ENCODE results near the gene GDF10. TPM values are rescaled to one million over a fixed set of nuclear protein-coding genes. Genes with fewer than 3 reads are reported as not detected.

The GDF10 gene
- total and polyA plus RNA-seq, 12 donors = 0.10 to 1.6 (median 0.42) TPM

DNA sequence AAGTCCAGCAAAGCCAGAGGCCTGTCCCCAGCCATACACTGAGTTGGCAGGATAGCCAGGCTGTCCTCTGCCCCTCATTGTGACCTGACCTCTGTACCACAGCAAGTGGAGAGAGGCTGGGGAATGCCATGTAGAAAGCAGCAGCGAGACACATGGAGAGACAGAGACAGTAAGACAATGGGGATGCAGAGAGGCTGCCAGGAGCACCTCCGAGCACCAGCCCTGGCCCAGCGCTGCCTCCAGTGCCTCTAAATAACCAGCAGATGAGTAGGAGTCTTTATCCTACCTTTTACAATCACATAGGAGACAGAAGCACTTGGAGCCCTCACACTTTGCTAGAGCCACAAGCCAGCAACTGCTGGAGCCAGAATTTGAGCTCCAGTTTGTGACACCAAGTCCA lies 30.4 kb downstream of the GDF10 start:
- intact Hi-C loops (cut with DNase I) = no loop called here
- Histone ChIP-seq H3K4me1 (peaks cover 0 to 10% (median 0%) of the 10 kb centered on the region in 9 donors), H3K9me3 (no peaks in the 10 kb centered on the region), H3K27ac (no peak overlapping the region), H3K36me3 (no peaks in the 10 kb centered on the region), H3K27me3 (peaks cover 0 to 4% (median 0%) of the 10 kb centered on the region in 7 donors), H3K4me3 (no peak overlapping the region)
- 92% methylated on average over 3 of the region's 3 CpGs for WGBS, 2 donors
- DNase-seq (no peak), ATAC-seq (no peak)
- no peak for TF ChIP-seq CTCF (IDR thresholded peaks at IDR 0.05)

DNA sequence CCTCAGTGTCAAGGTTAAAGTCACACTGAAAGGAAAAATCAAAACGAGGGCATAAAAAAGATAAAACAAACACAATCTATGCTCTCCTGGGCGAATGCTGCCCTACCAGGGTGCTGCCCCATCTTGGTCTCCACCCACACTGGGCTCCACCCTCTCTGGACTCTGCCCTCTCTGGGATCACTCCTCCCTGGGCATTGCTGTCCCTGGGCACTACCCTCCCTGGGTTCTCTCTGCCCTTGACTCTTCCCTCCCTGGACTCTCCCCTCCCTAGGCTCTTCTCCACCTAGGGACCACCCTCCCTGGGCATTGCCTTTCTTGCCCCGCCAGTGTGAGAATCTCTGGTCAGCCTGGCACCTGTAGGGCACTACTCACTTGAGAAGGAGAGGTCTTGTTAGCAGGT lies 30.8 kb downstream of the GDF10 start:
- Histone ChIP-seq H3K36me3 (no peaks in the 10 kb centered on the region), H3K4me1 (peaks cover 0 to 10% (median 0%) of the 10 kb centered on the region in 9 donors), H3K27me3 (peaks cover 0 to 4% (median 0%) of the 10 kb centered on the region in 7 donors), H3K9me3 (no peaks in the 10 kb centered on the region), H3K4me3 (no peak overlapping the region), H3K27ac (no peak overlapping the region)
- intact Hi-C loops (cut with DNase I) = no loop called here
- WGBS, 2 donors = 77 to 82% methylated on average over 3 of the region's 3 CpGs
- ATAC-seq (no peak), DNase-seq (no peak)
- TF ChIP-seq CTCF (IDR thresholded peaks at IDR 0.05) = no peak

GRCh38 chr10:47331491-47331890 lies 31.5 kb downstream of the GDF10 start:
- no peak overlapping the region for H3K4me3 ChIP-seq
- 96 to 97% methylated on average over 9 of the region's 9 CpGs for WGBS, 2 donors
- ATAC-seq = no peak

DNA sequence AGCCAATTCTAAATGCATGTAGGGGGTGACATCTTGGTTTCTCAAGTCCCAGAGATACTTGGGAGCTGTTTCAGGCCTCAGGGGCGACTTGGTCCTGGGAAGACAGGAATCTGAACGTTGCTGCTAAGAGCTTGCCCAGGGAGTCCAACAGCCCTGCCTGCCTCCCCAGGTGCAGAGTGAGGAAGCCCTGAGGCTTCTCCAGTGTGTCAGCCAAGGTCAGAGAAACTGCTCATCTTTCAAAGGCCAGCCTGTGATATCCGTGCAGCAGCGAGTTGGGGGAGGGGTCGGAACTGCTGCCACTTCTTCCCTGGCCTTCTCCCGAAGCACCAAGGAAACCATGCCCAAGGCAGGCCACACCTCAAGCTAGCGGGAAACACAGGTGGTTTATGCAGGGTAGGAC lies 32.0 kb downstream of the GDF10 start:
- no peak for TF ChIP-seq CTCF (IDR thresholded peaks at IDR 0.05)
- H3K36me3 ChIP-seq = no peaks in the 10 kb centered on the region
- H3K4me3 ChIP-seq = no peak overlapping the region
- no peaks in the 10 kb centered on the region for H3K9me3 ChIP-seq
- H3K4me1 ChIP-seq = peaks cover 0 to 3% (median 0%) of the 10 kb centered on the region in 9 donors
- H3K27me3 ChIP-seq = peaks cover 0 to 4% (median 0%) of the 10 kb centered on the region in 7 donors
- no peak for ATAC-seq
- intact Hi-C loops (cut with DNase I) = no loop called here
- WGBS, 2 donors = 72 to 74% methylated on average over 7 of the region's 7 CpGs
- no peak overlapping the region for H3K27ac ChIP-seq
- DNase-seq = no peak

More at GRCh38 chr10:47331491-47331890, 31.5 kb downstream of the GDF10 start:
- DNase-seq = no peak
- Histone ChIP-seq H3K4me1 (peaks cover 0 to 7% (median 0%) of the 10 kb centered on the region in 9 donors), H3K36me3 (no peaks in the 10 kb centered on the region), H3K27ac (no peak overlapping the region), H3K9me3 (no peaks in the 10 kb centered on the region), H3K27me3 (peaks cover 0 to 4% (median 0%) of the 10 kb centered on the region in 7 donors)
- intact Hi-C loops (cut with DNase I) = no loop called here
- no peak for TF ChIP-seq CTCF (IDR thresholded peaks at IDR 0.05)
